Measurements from ENCODE around the gene MUC20. TPM values are rescaled to one million over a fixed set of nuclear protein-coding genes. Genes with fewer than 3 reads are reported as not detected.
"Not testable (repeated sequence)": the region's sequence is repeated elsewhere in the genome, so short reads cannot be mapped to it uniquely, and the experiment has no call there.

MUC20 gene
- total RNA-seq, 4 donors from 2014 or later = 1.5 to 7.0 (median 3.2) TPM

DNA sequence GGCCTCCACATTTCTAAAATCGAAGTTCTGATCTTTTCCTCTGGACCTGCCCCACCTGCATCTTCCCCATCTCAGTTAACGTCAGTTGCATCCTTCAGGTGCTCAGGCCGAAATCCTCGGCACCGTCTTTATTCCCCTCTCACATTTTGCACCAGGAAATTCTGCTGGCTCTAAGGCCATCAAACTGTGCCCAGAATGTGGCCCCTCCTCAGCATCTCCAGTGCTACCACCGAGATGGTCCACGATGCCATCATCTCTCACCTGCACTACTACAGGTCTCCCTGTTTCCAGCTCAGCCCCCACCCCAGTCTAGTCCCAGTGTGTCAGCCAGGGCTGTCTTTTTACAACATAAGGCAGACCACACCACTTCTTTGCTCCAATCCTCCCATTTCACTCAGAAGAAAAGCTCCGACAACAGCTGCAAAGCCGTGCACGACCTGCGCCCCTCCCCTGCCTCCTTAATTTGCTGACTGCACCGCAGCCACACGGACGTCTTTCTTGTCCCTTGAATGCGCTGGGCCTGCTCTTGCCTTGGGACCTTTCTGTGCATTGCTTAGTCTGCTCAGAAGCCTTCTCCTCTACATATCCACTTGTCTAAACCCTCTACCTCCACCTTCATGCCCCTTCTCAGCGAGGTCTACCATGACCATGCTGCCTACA is 14.4 kb downstream of the MUC20 start:
- ATAC-seq (no peak), DNase-seq (no peak)
- Histone ChIP-seq H3K4me1 (no peaks in the 10 kb centered on the region), H3K9me3 (no peaks in the 10 kb centered on the region), H3K27me3 (peaks cover 0 to 2% (median 0%) of the 10 kb centered on the region in 3 donors), H3K4me3 (no peak overlapping the region), H3K36me3 (peaks cover 0 to 49% of the 10 kb centered on the region in 2 donors), H3K27ac (no peak overlapping the region)
- TF ChIP-seq CTCF (IDR thresholded peaks at IDR 0.05 in 4 of 5, conservative IDR thresholded peaks at IDR 0.05 in 1 of 5) (no peak), POLR2A (IDR thresholded peaks at IDR 0.05) (no peak)
- intact Hi-C loops (cut with DNase I; ENCODE audit: low total_unique reads) (no loop called here), in situ Hi-C loops (cut with MboI; ENCODE audit: low sequenced_read_pairs in 4 of 4) (no loop called here)

GRCh38 chr3:195736866-195737490 is 16.2 kb downstream of the MUC20 start:
- H3K9me3 ChIP-seq = no peaks in the 10 kb centered on the region
- no peak overlapping the region for H3K27ac ChIP-seq
- H3K27me3 ChIP-seq = peaks cover 0 to 2% (median 0%) of the 10 kb centered on the region in 3 donors
- in situ Hi-C loops (cut with MboI; ENCODE audit: low sequenced_read_pairs in 4 of 4) = no loop called here
- H3K36me3 ChIP-seq = peaks cover 0 to 37% of the 10 kb centered on the region in 2 donors
- ATAC-seq (no peak), DNase-seq (no peak)
- H3K4me3 ChIP-seq = no peak overlapping the region
- H3K4me1 ChIP-seq = no peaks in the 10 kb centered on the region
- TF ChIP-seq POLR2A (IDR thresholded peaks at IDR 0.05) = no peak
- no peak for TF ChIP-seq CTCF (IDR thresholded peaks at IDR 0.05 in 4 of 5, conservative IDR thresholded peaks at IDR 0.05 in 1 of 5)
- intact Hi-C loops (cut with DNase I; ENCODE audit: low total_unique reads) = no loop called here

DNA sequence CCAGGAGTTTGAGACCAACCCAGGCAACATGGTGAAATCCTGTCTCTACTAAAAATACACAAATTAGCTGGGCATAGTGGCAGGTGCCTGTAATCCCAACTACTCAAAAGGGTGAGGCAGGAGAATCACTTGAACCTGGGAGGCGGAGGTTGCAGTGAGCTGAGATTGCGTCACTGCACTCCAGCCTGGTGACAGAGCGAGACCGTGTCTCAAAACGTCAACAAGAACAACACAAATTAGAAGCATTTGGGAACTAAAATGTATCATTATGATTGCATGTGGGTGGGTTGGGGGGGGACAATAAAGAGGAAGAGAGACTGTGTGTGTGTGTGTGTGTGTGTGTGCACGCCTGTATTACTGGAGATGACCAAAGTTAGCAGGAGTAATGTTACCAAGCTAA is 17.0 kb downstream of the MUC20 start:
- in situ Hi-C loops (cut with MboI; ENCODE audit: low sequenced_read_pairs in 4 of 4); H3K9me3 ChIP-seq; DNase-seq; H3K4me1 ChIP-seq; H3K27me3 ChIP-seq; H3K4me3 ChIP-seq; ATAC-seq; intact Hi-C loops (cut with DNase I; ENCODE audit: low total_unique reads); H3K27ac ChIP-seq: not testable (repeated sequence)
- H3K36me3 ChIP-seq = peaks cover 0 to 37% of the 10 kb centered on the region in 2 donors

- Histone ChIP-seq H3K36me3 (peaks cover 0 to 30% of the 10 kb centered on the region in 2 donors), H3K4me1 (no peaks in the 10 kb centered on the region), H3K27ac (no peak overlapping the region), H3K27me3 (peaks cover 0 to 2% (median 0%) of the 10 kb centered on the region in 3 donors), H3K4me3 (no peak overlapping the region), H3K9me3 (no peaks in the 10 kb centered on the region)
- ATAC-seq (no peak), DNase-seq (no peak)
- TF ChIP-seq POLR2A (IDR thresholded peaks at IDR 0.05) = no peak
- intact Hi-C loops (cut with DNase I; ENCODE audit: low total_unique reads) = no loop called here
- in situ Hi-C loops (cut with MboI; ENCODE audit: low sequenced_read_pairs in 4 of 4) = no loop called here
Measured at GRCh38 chr3:195738274-195739044, 17.7 kb downstream of the MUC20 start.

GRCh38 chr3:195739561-195740111 is 18.9 kb downstream of the MUC20 start:
- in situ Hi-C loops (cut with MboI; ENCODE audit: low sequenced_read_pairs in 4 of 4) = no loop called here
- ATAC-seq = no peak
- intact Hi-C loops (cut with DNase I; ENCODE audit: low total_unique reads) = no loop called here

More at GRCh38 chr3:195739561-195740111, 18.9 kb downstream of the MUC20 start:
- Histone ChIP-seq H3K4me3 (no peak overlapping the region), H3K36me3 (peaks cover 0 to 26% of the 10 kb centered on the region in 2 donors), H3K27ac (no peak overlapping the region), H3K4me1 (no peaks in the 10 kb centered on the region), H3K9me3 (no peaks in the 10 kb centered on the region), H3K27me3 (peaks cover 0 to 2% (median 0%) of the 10 kb centered on the region in 3 donors)
- no peak for DNase-seq
- TF ChIP-seq POLR2A (IDR thresholded peaks at IDR 0.05) = no peak
- TF ChIP-seq CTCF (IDR thresholded peaks at IDR 0.05 in 4 of 5, conservative IDR thresholded peaks at IDR 0.05 in 1 of 5) = no peak

Data from gastrocnemius medialis (tissue), 4 donors.